ENCODE results near the gene FN1. TPM values are rescaled to one million over a fixed set of nuclear protein-coding genes. Genes with fewer than 3 reads are reported as not detected.
A peak's percentile ranks its signal among the peaks of the same experiment; 100 is the strongest.

Gene FN1
- total RNA-seq: 18,025 and 18,800 TPM in 2 replicates

- H3K36me3 ChIP-seq (ENCODE audit: insufficient read depth, low read length): peaks cover 45% of the 10 kb centered on the region
- H3K4me2 ChIP-seq (ENCODE audit: insufficient read depth, low read length): peak within 1 kb of the TSS; percentile 97
- H3K27ac ChIP-seq (ENCODE audit: low read depth, low read length): peak within 1 kb of the TSS; percentile 100
- peaks cover 41% of the 10 kb centered on the region for H4K20me1 ChIP-seq (ENCODE audit: insufficient read depth, low read length)
- peak within 1 kb of the TSS; percentile 83 for H3K4me3 ChIP-seq (ENCODE audit: insufficient read depth, low read length)
- H3K79me2 ChIP-seq (ENCODE audit: insufficient read depth, low read length): peaks cover 82% of the 10 kb centered on the region
- no peak for TF ChIP-seq CTCF (IDR thresholded peaks at IDR 0.05; ENCODE audit: extremely low read depth, low read depth, low read length)
- DNase-seq (ENCODE audit: insufficient read length, low spot score, missing footprints): peak; percentile 94
- peaks cover 58% of the 10 kb centered on the region for H3K4me1 ChIP-seq (ENCODE audit: insufficient read depth, low read length)
- no peaks in the 10 kb centered on the region for H3K27me3 ChIP-seq (ENCODE audit: insufficient read depth, low read length)
- H2AFZ ChIP-seq (ENCODE audit: low read length): peak within 1 kb of the TSS; percentile 16
- H3K9me3 ChIP-seq (ENCODE audit: low read depth, low read length): no peaks in the 10 kb centered on the region
Observed at GRCh38 chr2:215435870-215436704, at the start of gene FN1. Gene FN1, minus strand, starts transcription at chr2:215436068. Its CDS starts 266 bp downstream, at chr2:215435802.

GRCh38 chr2:215485032-215485431 lies 49.2 kb upstream of the FN1 start:
- Histone ChIP-seq H2AFZ (ENCODE audit: low read length) (no peak overlapping the region), H3K36me3 (ENCODE audit: insufficient read depth, low read length) (no peaks in the 10 kb centered on the region), H3K4me2 (ENCODE audit: insufficient read depth, low read length) (no peak overlapping the region), H3K4me3 (ENCODE audit: insufficient read depth, low read length) (no peak overlapping the region), H3K27ac (ENCODE audit: low read depth, low read length) (no peak overlapping the region), H3K27me3 (ENCODE audit: insufficient read depth, low read length) (no peaks in the 10 kb centered on the region), H4K20me1 (ENCODE audit: insufficient read depth, low read length) (no peaks in the 10 kb centered on the region), H3K9me3 (ENCODE audit: low read depth, low read length) (no peaks in the 10 kb centered on the region), H3K79me2 (ENCODE audit: insufficient read depth, low read length) (no peaks in the 10 kb centered on the region), H3K4me1 (ENCODE audit: insufficient read depth, low read length) (no peaks in the 10 kb centered on the region)
- TF ChIP-seq CTCF (IDR thresholded peaks at IDR 0.05; ENCODE audit: extremely low read depth, low read depth, low read length): no peak
- DNase-seq (ENCODE audit: insufficient read length, low spot score, missing footprints): no peak

- TF ChIP-seq CTCF (IDR thresholded peaks at IDR 0.05; ENCODE audit: extremely low read depth, low read depth, low read length): no peak
- no peaks in the 10 kb centered on the region for H3K79me2 ChIP-seq (ENCODE audit: insufficient read depth, low read length)
- no peaks in the 10 kb centered on the region for H3K27me3 ChIP-seq (ENCODE audit: insufficient read depth, low read length)
- no peaks in the 10 kb centered on the region for H3K4me1 ChIP-seq (ENCODE audit: insufficient read depth, low read length)
- H3K9me3 ChIP-seq (ENCODE audit: low read depth, low read length): no peaks in the 10 kb centered on the region
- H3K4me2 ChIP-seq (ENCODE audit: insufficient read depth, low read length): no peak overlapping the region
- no peak overlapping the region for H3K27ac ChIP-seq (ENCODE audit: low read depth, low read length)
- H2AFZ ChIP-seq (ENCODE audit: low read length): no peak overlapping the region
- no peaks in the 10 kb centered on the region for H3K36me3 ChIP-seq (ENCODE audit: insufficient read depth, low read length)
- H4K20me1 ChIP-seq (ENCODE audit: insufficient read depth, low read length): no peaks in the 10 kb centered on the region
- no peak for DNase-seq (ENCODE audit: insufficient read length, low spot score, missing footprints)
- H3K4me3 ChIP-seq (ENCODE audit: insufficient read depth, low read length): no peak overlapping the region
Observed at GRCh38 chr2:215484570-215484969, 48.7 kb upstream of the FN1 start.

- no peaks in the 10 kb centered on the region for H4K20me1 ChIP-seq (ENCODE audit: insufficient read depth, low read length)
- TF ChIP-seq CTCF (IDR thresholded peaks at IDR 0.05; ENCODE audit: extremely low read depth, low read depth, low read length): no peak
Observed at GRCh38 chr2:215483431-215483830, 47.6 kb upstream of the FN1 start.

More at GRCh38 chr2:215483431-215483830, 47.6 kb upstream of the FN1 start:
- Histone ChIP-seq H3K79me2 (ENCODE audit: insufficient read depth, low read length) (no peaks in the 10 kb centered on the region), H2AFZ (ENCODE audit: low read length) (no peak overlapping the region), H3K4me2 (ENCODE audit: insufficient read depth, low read length) (no peak overlapping the region), H3K36me3 (ENCODE audit: insufficient read depth, low read length) (no peaks in the 10 kb centered on the region), H3K27me3 (ENCODE audit: insufficient read depth, low read length) (no peaks in the 10 kb centered on the region), H3K27ac (ENCODE audit: low read depth, low read length) (no peak overlapping the region), H3K4me1 (ENCODE audit: insufficient read depth, low read length) (no peaks in the 10 kb centered on the region), H3K9me3 (ENCODE audit: low read depth, low read length) (no peaks in the 10 kb centered on the region), H3K4me3 (ENCODE audit: insufficient read depth, low read length) (no peak overlapping the region)
- DNase-seq (ENCODE audit: insufficient read length, low spot score, missing footprints): no peak
